HG02973 (cell line): ENCODE measurements around the gene EPB41L2.
"Not testable (repeated sequence)": the region's sequence is repeated elsewhere in the genome, so short reads cannot be mapped to it uniquely, and the experiment has no call there.

Experiments used
- ATAC-seq: cut with Tn5 transposase; IDR thresholded peaks from one replicate; pipeline ENCODE4 v1.9.1; 2021; ENCODE audit warnings: moderate library complexity; ENCODE audit not compliant: unreplicated experiment

The EPB41L2 gene

GRCh38 chr6:130922922-130923321 is 140.1 kb downstream of the EPB41L2 start:
- no peak for ATAC-seq

DNA sequence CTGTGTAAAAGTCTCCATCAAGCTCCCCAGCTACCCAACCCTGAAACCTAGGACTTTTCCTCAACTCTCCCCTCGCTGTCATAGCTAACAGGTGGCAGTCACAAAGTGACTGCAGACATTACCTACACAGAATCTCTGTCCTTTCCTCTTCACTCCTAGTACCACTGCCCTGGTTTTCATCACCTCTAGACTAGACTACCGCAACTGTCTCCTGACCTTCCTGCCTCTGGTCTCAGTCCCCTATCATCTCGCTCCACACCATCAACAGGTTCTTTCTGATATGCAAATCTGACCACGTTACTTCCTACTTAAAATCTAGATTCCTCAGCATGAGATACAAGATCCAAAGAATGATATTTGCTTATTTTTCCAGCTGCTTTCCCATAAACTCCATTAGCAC is 142.1 kb downstream of the EPB41L2 start:
- ATAC-seq: no peak

DNA sequence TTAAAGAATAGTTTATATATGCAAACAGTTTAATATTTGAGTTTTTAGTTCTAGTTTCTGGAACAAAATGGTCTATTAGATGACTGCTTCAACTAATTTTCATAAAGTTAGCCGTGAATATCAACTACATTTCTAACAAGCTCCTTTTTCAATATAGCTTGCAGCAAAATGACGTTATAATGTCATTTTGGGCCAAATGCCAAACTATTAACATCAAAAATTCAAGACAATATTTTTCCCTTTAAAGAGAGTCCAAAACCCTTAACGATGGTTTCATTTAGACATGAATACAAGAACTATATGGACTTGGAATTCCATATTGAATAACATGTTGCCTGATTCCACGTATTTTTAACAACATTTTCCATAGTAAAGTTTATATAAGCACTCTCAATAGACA is 144.9 kb downstream of the EPB41L2 start:
- no peak for ATAC-seq

GRCh38 chr6:130915606-130916005 is 147.4 kb downstream of the EPB41L2 start:
- ATAC-seq: not testable (repeated sequence)

DNA sequence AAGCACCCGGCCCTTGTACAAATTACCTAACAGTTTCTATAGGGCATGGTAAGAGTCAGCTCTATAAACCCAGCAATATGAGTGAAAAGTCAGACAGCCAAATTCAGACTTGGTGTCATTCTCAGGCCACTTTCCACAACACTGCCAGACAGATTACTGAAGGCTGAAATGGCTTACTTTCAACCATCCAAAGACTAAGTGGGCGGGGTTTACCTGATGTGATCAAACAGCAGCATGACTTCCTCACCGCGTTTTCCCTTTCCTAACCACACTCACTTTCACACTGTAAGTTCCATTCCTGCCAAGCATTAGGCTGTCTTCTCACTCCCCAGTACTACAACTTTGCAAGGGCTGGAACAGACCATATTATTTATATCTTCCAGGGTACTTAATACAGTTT is 149.9 kb downstream of the EPB41L2 start:
- ATAC-seq: peak; percentile 90

GRCh38 chr6:130912434-130912833 is 150.6 kb downstream of the EPB41L2 start:
- ATAC-seq: no peak

DNA sequence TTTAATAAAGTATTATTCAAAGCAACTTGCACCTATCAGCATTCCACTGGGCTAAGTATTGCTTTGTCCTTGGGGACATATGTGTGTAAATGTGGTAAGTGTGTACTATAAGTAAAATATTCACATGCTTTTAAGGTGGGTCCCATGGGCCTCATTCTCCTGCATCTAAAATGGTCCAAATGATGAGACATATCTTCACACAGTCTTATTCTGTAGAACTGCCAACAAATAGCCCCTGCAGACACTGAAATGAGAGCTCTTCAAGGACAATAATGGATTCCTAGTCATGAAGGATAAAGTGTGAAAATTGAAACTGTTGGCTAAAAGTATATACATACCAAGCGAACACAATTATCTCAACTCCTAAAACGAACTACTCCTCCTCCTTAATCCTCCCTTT is 154.1 kb downstream of the EPB41L2 start:
- no peak for ATAC-seq

DNA sequence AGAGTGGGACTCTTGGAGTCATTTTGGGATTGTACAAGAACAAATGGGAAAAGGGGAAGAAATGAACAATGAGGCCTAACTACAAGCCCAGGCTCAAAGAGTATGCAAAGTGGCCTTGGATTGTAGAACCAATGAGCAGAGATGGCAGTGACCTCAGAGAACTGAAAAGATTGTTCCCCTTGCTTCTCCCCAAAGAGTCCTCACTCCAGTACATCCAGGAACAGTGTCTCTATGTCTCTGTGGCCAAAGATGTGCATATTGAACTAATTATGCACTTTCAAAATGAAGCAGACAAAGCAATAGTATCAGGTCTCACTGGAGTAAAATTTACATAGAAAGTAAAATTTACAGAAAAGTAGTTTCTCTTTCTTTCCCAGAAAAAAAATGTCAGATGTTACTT is 154.9 kb downstream of the EPB41L2 start:
- ATAC-seq: peak; percentile 53

DNA sequence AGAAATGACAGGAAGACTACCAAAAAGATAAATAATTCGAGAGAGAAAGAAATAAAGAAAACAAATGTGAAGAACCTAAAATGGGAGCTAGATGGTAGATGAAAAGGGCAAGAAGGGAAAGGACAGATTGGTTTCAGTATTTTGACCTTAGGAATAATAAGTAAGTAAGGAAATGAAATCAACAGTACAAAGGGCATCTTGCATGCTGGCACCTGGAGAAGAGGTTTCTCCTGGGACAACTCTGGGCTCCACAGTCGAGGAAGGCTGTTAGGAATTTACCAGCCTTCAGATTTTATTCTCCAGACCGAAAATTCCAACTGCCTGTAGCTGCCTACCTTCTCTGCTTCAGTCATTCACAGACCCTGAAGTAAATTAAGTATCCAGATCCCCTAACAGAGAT is 155.4 kb downstream of the EPB41L2 start:
- ATAC-seq: no peak

DNA sequence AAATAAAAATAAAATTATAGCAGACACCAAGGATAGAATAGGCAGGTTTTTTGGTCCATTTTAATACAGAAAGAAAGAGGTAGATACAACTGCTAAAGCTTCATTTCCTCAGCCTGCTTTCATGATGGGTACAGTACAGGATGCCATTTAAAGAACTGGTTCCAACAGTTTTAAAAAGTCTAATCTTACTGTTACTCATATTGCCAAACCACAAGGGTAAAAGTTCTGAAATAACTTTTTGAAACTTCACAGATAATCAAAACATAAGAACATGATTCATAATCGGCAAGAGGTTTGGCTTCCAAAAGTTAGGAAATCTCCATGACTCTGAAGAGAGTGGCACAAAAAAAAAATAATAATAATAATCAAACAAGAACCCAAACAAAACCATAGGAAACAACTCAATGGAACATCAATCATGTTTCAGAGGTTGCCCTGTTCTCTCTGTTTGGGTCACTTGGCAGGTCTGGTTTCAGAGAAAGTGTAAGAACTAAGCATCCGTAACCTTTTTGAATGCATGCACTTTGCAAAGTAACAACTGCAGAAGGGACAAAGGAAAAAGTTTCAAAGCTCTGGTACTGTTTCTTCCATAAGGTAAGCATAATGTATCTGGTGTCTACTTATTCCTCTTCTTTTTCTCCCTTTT is 156.2 kb downstream of the EPB41L2 start:
- no peak for ATAC-seq

DNA sequence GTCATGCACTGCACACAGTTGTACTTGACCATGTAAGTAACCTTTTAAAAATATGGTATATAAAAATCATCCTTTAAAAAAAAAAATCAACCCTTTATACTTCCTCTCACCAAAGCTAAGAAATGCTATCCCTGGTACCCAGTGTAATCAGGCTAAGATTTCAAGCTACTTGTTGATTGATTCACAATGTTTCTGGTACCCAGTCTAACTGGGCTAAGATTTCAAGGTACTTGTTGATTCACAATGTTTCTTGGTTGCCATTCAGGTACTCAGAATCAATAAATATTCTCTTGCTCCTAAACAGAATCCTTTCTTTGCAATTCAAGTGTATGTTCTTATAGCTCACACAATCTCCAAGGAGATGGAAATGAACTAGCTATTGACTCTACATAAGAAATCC is 159.4 kb downstream of the EPB41L2 start:
- ATAC-seq: no peak

DNA sequence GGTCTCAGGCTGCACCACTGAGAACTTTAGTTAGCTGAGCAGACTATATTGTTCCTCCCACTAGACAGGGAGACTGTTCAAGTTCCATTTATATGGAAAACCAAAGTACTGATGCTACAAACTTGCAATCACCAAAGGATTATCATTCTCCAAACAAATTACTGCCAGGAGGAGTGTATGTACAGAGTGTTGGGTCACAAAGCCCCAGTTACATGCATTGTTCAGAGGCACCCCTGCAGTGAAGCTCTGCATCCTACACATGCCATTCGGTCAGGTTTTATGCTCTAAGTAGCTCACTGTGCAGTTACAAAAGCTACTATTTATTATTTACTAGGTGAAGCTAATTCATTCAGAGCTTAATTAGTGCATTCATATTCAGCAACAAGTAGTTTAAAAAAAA is 160.0 kb downstream of the EPB41L2 start:
- no peak for ATAC-seq

GRCh38 chr6:130900913-130901312 is 162.1 kb downstream of the EPB41L2 start:
- no peak for ATAC-seq

- ATAC-seq: no peak
These were observed 166.8 kb downstream of the EPB41L2 start for GRCh38 chr6:130896249-130896648.

GRCh38 chr6:130895516-130895915 is 167.5 kb downstream of the EPB41L2 start:
- ATAC-seq: no peak

DNA sequence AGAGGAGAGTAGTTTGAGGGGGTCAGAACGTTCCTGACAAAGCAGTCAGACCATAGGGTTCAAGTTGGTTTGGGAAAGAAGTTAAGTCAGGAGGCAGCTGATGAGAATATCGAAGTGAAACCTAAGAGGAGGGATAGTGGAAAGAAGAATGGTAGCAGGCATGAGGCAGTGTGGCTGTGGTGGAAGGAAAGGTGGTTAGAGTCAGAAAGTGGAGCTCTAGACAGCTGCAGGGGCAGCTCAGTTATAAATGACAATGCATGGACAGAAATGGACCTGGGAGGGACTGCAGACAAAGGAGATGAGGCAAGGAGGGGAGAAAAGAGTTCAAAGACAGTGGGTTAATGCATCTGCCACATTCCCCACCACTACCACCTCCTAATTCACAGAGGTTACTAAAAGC is 169.3 kb downstream of the EPB41L2 start:
- ATAC-seq: no peak

- no peak for ATAC-seq
These were observed 169.8 kb downstream of the EPB41L2 start for GRCh38 chr6:130893277-130893676.

GRCh38 chr6:130890521-130890971 is 172.5 kb downstream of the EPB41L2 start:
- ATAC-seq: no peak

GRCh38 chr6:130889423-130889822 is 173.6 kb downstream of the EPB41L2 start:
- no peak for ATAC-seq

DNA sequence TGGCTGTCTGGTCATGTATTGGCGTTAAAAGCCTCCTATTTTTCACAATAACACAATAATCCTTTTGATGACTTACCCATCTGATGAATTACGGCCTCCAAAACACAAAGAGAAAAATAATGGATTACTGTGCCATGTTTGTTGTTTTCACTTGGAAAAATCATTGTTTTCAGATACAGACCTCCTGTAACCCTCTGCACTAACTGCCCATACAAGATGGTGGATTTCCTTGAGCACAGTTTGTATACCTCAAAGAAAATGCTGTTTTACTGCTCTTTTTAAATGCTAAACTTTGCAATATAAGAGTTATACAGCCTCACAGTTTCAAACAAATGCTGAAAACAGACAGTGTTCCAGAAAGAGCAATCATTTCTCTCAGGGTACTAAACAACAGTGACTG is 174.8 kb downstream of the EPB41L2 start:
- ATAC-seq: no peak

GRCh38 chr6:130886966-130887365 is 176.1 kb downstream of the EPB41L2 start:
- ATAC-seq: no peak

- peak; percentile 88 for ATAC-seq
These were observed 177.5 kb downstream of the EPB41L2 start for GRCh38 chr6:130885392-130886192.
